Common myeloid progenitor, CD34-positive (primary cell): ENCODE results near the gene SLC10A1.

Experiments used
- CTCF ChIA-PET: fragments of 350-600 bp; sonication (Branson Sonifier 250); formaldehyde crosslinking; loops from one replicate; lab custom pipeline; 2021; ENCODE audit warnings: antibody characterized with exemption; lab: Charles Lee
- POLR2A ChIA-PET: fragments of 350-600 bp; sonication (Branson Sonifier 250); formaldehyde crosslinking; loops from one replicate; lab custom pipeline; 2021; ENCODE audit warnings: antibody characterized with exemption; lab: Charles Lee
- DNase-seq, 3 donors: peaks; one replicate each; pipeline versions ENCODE4 v3.0.0 to v3.0.0-alpha.2; 2013
- H3K27ac ChIP-seq, 2 experiments: 1 replicate in 1 of 2; 2 replicates in 1 of 2; pipeline ENCODE4 v1.7.0; 2013; ENCODE audit warnings: inconsistent platforms in 2 of 2, low read length in 2 of 2, mild to moderate bottlenecking in 2 of 2, low read depth in 1 of 2, moderate library complexity in 1 of 2; ENCODE audit not compliant: severe bottlenecking in 2 of 2, insufficient read depth in 1 of 2, poor library complexity in 1 of 2
- H3K27me3 ChIP-seq, 5 experiments: replicated peaks in 2 of 5; 1 replicate in 3 of 5; 2 replicates in 2 of 5; pipeline versions ENCODE4 v1.6.1 to v1.7.0; 2013; ENCODE audit warnings: low read length in 4 of 5, mild to moderate bottlenecking in 2 of 5, moderate library complexity in 2 of 5, inconsistent platforms in 1 of 5; ENCODE audit not compliant: insufficient read depth in 5 of 5, control insufficient read depth in 4 of 5
- H3K36me3 ChIP-seq, 4 experiments: 1 replicate in 2 of 4; 2 replicates in 2 of 4; pipeline versions ENCODE4 v1.6.1 to v1.7.0; 2013; ENCODE audit warnings: low read length in 3 of 4, control low read depth in 1 of 4, mild to moderate bottlenecking in 1 of 4; ENCODE audit not compliant: control insufficient read depth in 4 of 4, insufficient read depth in 4 of 4
- H3K4me1 ChIP-seq, 4 experiments: 1 replicate in 3 of 4; 2 replicates in 1 of 4; pipeline versions ENCODE4 v1.6.1 to v1.7.1; 2013; ENCODE audit warnings: low read length in 3 of 4, mild to moderate bottlenecking in 3 of 4, control low read depth in 1 of 4, inconsistent platforms in 1 of 4, moderate library complexity in 1 of 4; ENCODE audit not compliant: control insufficient read depth in 4 of 4, insufficient read depth in 4 of 4; ENCODE audit errors: control extremely low read depth in 1 of 4
- H3K4me3 ChIP-seq, 7 experiments: 1 replicate in 4 of 7; 2 replicates in 3 of 7; pipeline versions ENCODE4 v1.5.1 to v1.7.0; 2013; ENCODE audit warnings: mild to moderate bottlenecking in 7 of 7, low read length in 6 of 7, moderate library complexity in 6 of 7, inconsistent platforms in 2 of 7, low read depth in 2 of 7, control low read depth in 1 of 7; ENCODE audit not compliant: insufficient read depth in 4 of 7, control insufficient read depth in 1 of 7; ENCODE audit errors: extremely low read depth in 1 of 7
- H3K9me3 ChIP-seq, 5 experiments: 1 replicate in 4 of 5; 2 replicates in 1 of 5; pipeline versions ENCODE4 v1.6.1 to v1.7.1; 2013; ENCODE audit warnings: low read length in 4 of 5, mild to moderate bottlenecking in 2 of 5, inconsistent platforms in 1 of 5, low read depth in 1 of 5, moderate library complexity in 1 of 5; ENCODE audit not compliant: control insufficient read depth in 4 of 5, insufficient read depth in 2 of 5; ENCODE audit errors: control extremely low read depth in 1 of 5
- WGBS: methylation state at CpG from one replicate; pipeline ENCODE4 v1.1.5; 2013; ENCODE audit not compliant: insufficient coverage; 5-methylcytosine and 5-hydroxymethylcytosine counted together

The SLC10A1 gene

GRCh38 chr14:69784942-69785341 is 12.1 kb downstream of the SLC10A1 start:
- 100% methylated on average over 1 of the region's 1 CpG for WGBS
- DNase-seq = no peak
- no peak overlapping the region for H3K4me3 ChIP-seq
- POLR2A ChIA-PET = no interaction called here
- CTCF ChIA-PET = no interaction called here
- no peaks in the 10 kb centered on the region for H3K9me3 ChIP-seq
- peaks cover 0 to 9% (median 6%) of the 10 kb centered on the region in 4 experiments for H3K36me3 ChIP-seq
- no peaks in the 10 kb centered on the region for H3K27me3 ChIP-seq
- no peaks in the 10 kb centered on the region for H3K4me1 ChIP-seq
- H3K27ac ChIP-seq = no peak overlapping the region

GRCh38 chr14:69780952-69781351 is 16.1 kb downstream of the SLC10A1 start:
- H3K9me3 ChIP-seq = no peaks in the 10 kb centered on the region
- CTCF ChIA-PET = no interaction called here
- H3K4me3 ChIP-seq = no peak overlapping the region
- peaks cover 9 to 41% (median 27%) of the 10 kb centered on the region in 4 experiments for H3K36me3 ChIP-seq
- 100% methylated on average over 3 of the region's 3 CpGs for WGBS
- no peaks in the 10 kb centered on the region for H3K27me3 ChIP-seq
- no peaks in the 10 kb centered on the region for H3K4me1 ChIP-seq
- no peak overlapping the region for H3K27ac ChIP-seq
- no peak for DNase-seq
- POLR2A ChIA-PET = no interaction called here

GRCh38 chr14:69780092-69780491 is 16.9 kb downstream of the SLC10A1 start:
- Histone ChIP-seq H3K4me1 (no peaks in the 10 kb centered on the region), H3K36me3 (peaks cover 9 to 48% (median 32%) of the 10 kb centered on the region in 4 experiments), H3K9me3 (no peaks in the 10 kb centered on the region), H3K27me3 (no peaks in the 10 kb centered on the region), H3K27ac (no peak overlapping the region), H3K4me3 (no peak overlapping the region)
- no CpG with 5 or more reads among the region's 1 CpG for WGBS
- POLR2A ChIA-PET = no interaction called here
- DNase-seq = no peak
- CTCF ChIA-PET = interaction anchor here (0.9 to 2.6 kb wide), 2 partner anchors 14 to 176 kb away, joined by 3 to 6 read pairs; partner anchors contain the start of gene SRSF5

GRCh38 chr14:69779088-69779487 is 18.0 kb downstream of the SLC10A1 start:
- Histone ChIP-seq H3K4me3 (no peak overlapping the region), H3K36me3 (peaks cover 9 to 57% (median 36%) of the 10 kb centered on the region in 4 experiments), H3K27me3 (no peaks in the 10 kb centered on the region), H3K4me1 (no peaks in the 10 kb centered on the region), H3K9me3 (no peaks in the 10 kb centered on the region), H3K27ac (no peak overlapping the region)
- ChIA-PET POLR2A (no interaction called here), CTCF (interaction anchor here (2.6 kb wide), 1 partner anchor 13 kb away, joined by 6 read pairs; the partner anchor contains the start of gene SRSF5)
- no CpG with 5 or more reads among the region's 2 CpGs for WGBS
- DNase-seq = no peak

- Histone ChIP-seq H3K4me3 (no peak overlapping the region), H3K27me3 (no peaks in the 10 kb centered on the region), H3K36me3 (peaks cover 9 to 78% (median 46%) of the 10 kb centered on the region in 4 experiments), H3K27ac (no peak overlapping the region), H3K9me3 (no peaks in the 10 kb centered on the region), H3K4me1 (no peaks in the 10 kb centered on the region)
- WGBS = 96% methylated on average over 3 of the region's 4 CpGs
- POLR2A ChIA-PET = interaction anchor here (1.3 kb wide), 1 partner anchor 10 kb away, joined by 12 read pairs; the partner anchor contains the start of gene SRSF5
- no peak for DNase-seq
- CTCF ChIA-PET = interaction anchor here (1.0 to 1.2 kb wide), 2 partner anchors 19 to 194 kb away, joined by 3 read pairs; no protein-coding TSS in a partner anchor
Measured at GRCh38 chr14:69776875-69777453, 20.1 kb downstream of the SLC10A1 start.

GRCh38 chr14:69775012-69775411 is 22.0 kb downstream of the SLC10A1 start:
- CTCF ChIA-PET = no interaction called here
- POLR2A ChIA-PET = no interaction called here
- Histone ChIP-seq H3K27me3 (no peaks in the 10 kb centered on the region), H3K4me3 (no peak overlapping the region), H3K27ac (no peak overlapping the region), H3K36me3 (peaks cover 20 to 92% (median 53%) of the 10 kb centered on the region in 4 experiments), H3K4me1 (no peaks in the 10 kb centered on the region), H3K9me3 (no peaks in the 10 kb centered on the region)
- DNase-seq = no peak
- WGBS = 90% methylated on average over 2 of the region's 3 CpGs

- no peak overlapping the region for H3K27ac ChIP-seq
- ChIA-PET CTCF (interaction anchor here (1.0 to 1.5 kb wide), 2 partner anchors 43 to 189 kb away, joined by 3 to 4 read pairs; no protein-coding TSS in a partner anchor), POLR2A (interaction anchor here (0.6 to 0.9 kb wide), 3 partner anchors 18 to 809 kb away, joined by 3 to 9 read pairs (median 7); partner anchors contain the start of gene SUSD6)
- peak in 1 of 3 donors; percentile 46 for DNase-seq
- 100% methylated on average over 3 of the region's 7 CpGs for WGBS
- H3K27me3 ChIP-seq = no peaks in the 10 kb centered on the region
- no peaks in the 10 kb centered on the region for H3K9me3 ChIP-seq
- H3K36me3 ChIP-seq = peaks cover 25 to 95% (median 59%) of the 10 kb centered on the region in 4 experiments
- peaks cover 0 to 7% (median 3%) of the 10 kb centered on the region in 4 experiments for H3K4me1 ChIP-seq
- H3K4me3 ChIP-seq = no peak overlapping the region
Measured at GRCh38 chr14:69773571-69774276, 23.3 kb downstream of the SLC10A1 start.
